Neural cell (in vitro differentiated cells): ENCODE measurements around the gene SH2D1B. TPM values are rescaled to one million over a fixed set of nuclear protein-coding genes. Genes with fewer than 3 reads are reported as not detected.

Experiments used
- H2AFZ ChIP-seq: fragments of 200-600, 300-800 bp; sonication (generic), shearing (Covaris generic); 2 replicates; pipeline ENCODE4 v1.6.0; 2014; ENCODE audit warnings: low read depth, mild to moderate bottlenecking, antibody characterized with exemption, low read length, moderate library complexity
- H3F3A ChIP-seq: fragments of 200-600 bp; shearing (Covaris generic); 2 replicates; pipeline ENCODE4 v1.6.1; 2016; ENCODE audit warnings: mild to moderate bottlenecking, moderate library complexity, mixed read lengths, antibody characterized with exemption, low read length; ENCODE audit not compliant: insufficient read depth, poor library complexity, severe bottlenecking
- H3K27ac ChIP-seq: fragments of 200-600, 300-800 bp; sonication (generic), shearing (Covaris generic); 2 replicates; pipeline ENCODE4 v1.5.1; 2014; ENCODE audit warnings: mild to moderate bottlenecking, low read length, moderate library complexity
- H3K27me3 ChIP-seq: fragments of 300-800, 200-600 bp; sonication (generic), shearing (Covaris generic); 2 replicates; pipeline ENCODE4 v1.6.0; 2014; ENCODE audit warnings: mild to moderate bottlenecking, low read depth, low read length, moderate library complexity; ENCODE audit not compliant: insufficient read depth
- H3K36me3 ChIP-seq: fragments of 300-800, 200-600 bp; sonication (generic), shearing (Covaris generic); 2 replicates; pipeline ENCODE4 v1.5.1; 2014; ENCODE audit warnings: mild to moderate bottlenecking, antibody characterized with exemption, low read length, moderate library complexity; ENCODE audit not compliant: insufficient read depth
- H3K4me2 ChIP-seq: fragments of 300-800, 200-600 bp; sonication (generic), shearing (Covaris generic); 2 replicates; pipeline ENCODE4 v1.6.0; 2014; ENCODE audit warnings: mild to moderate bottlenecking, low read length
- H3K4me3 ChIP-seq: fragments of 300-800, 200-600 bp; sonication (generic), shearing (Covaris generic); 2 replicates; pipeline ENCODE4 v1.5.1; 2014; ENCODE audit warnings: mild to moderate bottlenecking, low read length, moderate library complexity
- H3K79me2 ChIP-seq: fragments of 200-600 bp; shearing (Covaris generic); replicated peaks from 2 replicates; pipeline ENCODE4 v1.6.0; 2014; ENCODE audit warnings: mild to moderate bottlenecking, low read length, moderate library complexity; ENCODE audit not compliant: insufficient read depth
- H3K9ac ChIP-seq: fragments of 300-800, 200-600 bp; sonication (generic), shearing (Covaris generic); 2 replicates; pipeline ENCODE4 v1.6.1; 2016; ENCODE audit warnings: mild to moderate bottlenecking, low read length, mixed read lengths
- H3K9me2 ChIP-seq: fragments of 200-600 bp; shearing (Covaris generic); 2 replicates; pipeline ENCODE4 v1.6.1; 2016; ENCODE audit warnings: mild to moderate bottlenecking, low read length, mixed read lengths; ENCODE audit not compliant: insufficient read depth
- H3K9me3 ChIP-seq: fragments of 200-600, 300-800 bp; sonication (generic), shearing (Covaris generic); 2 replicates; pipeline ENCODE4 v1.6.1; 2016; ENCODE audit warnings: mild to moderate bottlenecking, mixed run types, low read length, moderate library complexity, mixed read lengths
- H4K20me1 ChIP-seq: fragments of 200-600 bp; shearing (Covaris generic); 2 replicates; pipeline ENCODE4 v1.6.1; 2016; ENCODE audit warnings: mild to moderate bottlenecking, mixed run types; ENCODE audit not compliant: insufficient read depth
- EP300 ChIP-seq: fragments of 450-650 bp; conservative IDR thresholded peaks from 2 replicates; pipeline ENCODE4 v1.6.1; 2014; ENCODE audit warnings: antibody characterized with exemption, mild to moderate bottlenecking, moderate library complexity; ENCODE audit not compliant: poor library complexity, severe bottlenecking
- EZH2 ChIP-seq: fragments of 200-600, 300-800 bp; shearing (Covaris generic), sonication (generic); IDR thresholded peaks from 2 replicates; pipeline ENCODE4 v1.6.1; 2014; ENCODE audit warnings: antibody characterized with exemption, low read length, borderline replicate concordance, mild to moderate bottlenecking; ENCODE audit not compliant: insufficient read depth, poor library complexity, severe bottlenecking
- MXI1 ChIP-seq: fragments of 450-650 bp; conservative IDR thresholded peaks from 2 replicates; pipeline ENCODE4 v1.6.1; 2014; ENCODE audit warnings: antibody characterized with exemption, mild to moderate bottlenecking; ENCODE audit not compliant: poor library complexity, severe bottlenecking
- POLR2AphosphoS5 ChIP-seq: IDR thresholded peaks from 2 replicates; pipeline ENCODE4 v1.6.1; 2012
- RAD21 ChIP-seq: fragments of 450-650 bp; conservative IDR thresholded peaks from 2 replicates; pipeline ENCODE4 v1.6.1; 2014; ENCODE audit warnings: antibody characterized with exemption, mild to moderate bottlenecking, moderate library complexity
- REST ChIP-seq: IDR thresholded peaks from 2 replicates; pipeline ENCODE4 v1.6.1; 2012; ENCODE audit warnings: borderline replicate concordance
- SMC3 ChIP-seq: fragments of 450-650 bp; conservative IDR thresholded peaks from 2 replicates; pipeline ENCODE4 v1.6.1; 2014; ENCODE audit warnings: antibody characterized with exemption, mild to moderate bottlenecking, moderate library complexity; ENCODE audit not compliant: poor library complexity
- TAF1 ChIP-seq: IDR thresholded peaks from 2 replicates; pipeline ENCODE4 v1.6.1; 2012; ENCODE audit warnings: low read depth
- polyA plus RNA-seq: library from polyadenylated mRNA; depleted of rRNA; stranded (reverse); fragments of >200 nt; gene quantifications from 2 replicates; pipeline ENCODE4 v1.2.3, GENCODE V29; 2014
- TF ChIP-seq, protein P1 (sequence below): fragments of 450-650 bp; IDR thresholded peaks from 2 replicates; pipeline ENCODE4 v1.5.1; 2014; ENCODE audit warnings: antibody characterized with exemption, mild to moderate bottlenecking, moderate library complexity; ENCODE audit not compliant: poor library complexity, severe bottlenecking

SH2D1B gene
- polyA plus RNA-seq, 1 donor from 2014 or later = not detected

GRCh38 chr1:162383516-162383915 is 28.4 kb downstream of the SH2D1B start:
- no peak overlapping the region for H3K9ac ChIP-seq
- H3K27ac ChIP-seq = no peak overlapping the region
- H3K36me3 ChIP-seq = peaks cover 8% of the 10 kb centered on the region
- H3K79me2 ChIP-seq = no peaks in the 10 kb centered on the region
- no peaks in the 10 kb centered on the region for H3K9me2 ChIP-seq
- H3F3A ChIP-seq = no peaks in the 10 kb centered on the region
- H4K20me1 ChIP-seq = no peaks in the 10 kb centered on the region
- H2AFZ ChIP-seq = no peak overlapping the region
- TF ChIP-seq TAF1 (no peak), SMC3 (no peak), POLR2AphosphoS5 (no peak), EZH2 (no peak), MXI1 (no peak), EP300 (no peak), REST (no peak), RAD21 (no peak)
- TF ChIP-seq, protein P1, sequence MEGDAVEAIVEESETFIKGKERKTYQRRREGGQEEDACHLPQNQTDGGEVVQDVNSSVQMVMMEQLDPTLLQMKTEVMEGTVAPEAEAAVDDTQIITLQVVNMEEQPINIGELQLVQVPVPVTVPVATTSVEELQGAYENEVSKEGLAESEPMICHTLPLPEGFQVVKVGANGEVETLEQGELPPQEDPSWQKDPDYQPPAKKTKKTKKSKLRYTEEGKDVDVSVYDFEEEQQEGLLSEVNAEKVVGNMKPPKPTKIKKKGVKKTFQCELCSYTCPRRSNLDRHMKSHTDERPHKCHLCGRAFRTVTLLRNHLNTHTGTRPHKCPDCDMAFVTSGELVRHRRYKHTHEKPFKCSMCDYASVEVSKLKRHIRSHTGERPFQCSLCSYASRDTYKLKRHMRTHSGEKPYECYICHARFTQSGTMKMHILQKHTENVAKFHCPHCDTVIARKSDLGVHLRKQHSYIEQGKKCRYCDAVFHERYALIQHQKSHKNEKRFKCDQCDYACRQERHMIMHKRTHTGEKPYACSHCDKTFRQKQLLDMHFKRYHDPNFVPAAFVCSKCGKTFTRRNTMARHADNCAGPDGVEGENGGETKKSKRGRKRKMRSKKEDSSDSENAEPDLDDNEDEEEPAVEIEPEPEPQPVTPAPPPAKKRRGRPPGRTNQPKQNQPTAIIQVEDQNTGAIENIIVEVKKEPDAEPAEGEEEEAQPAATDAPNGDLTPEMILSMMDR = no peak
- H3K27me3 ChIP-seq = no peaks in the 10 kb centered on the region
- H3K9me3 ChIP-seq = no peaks in the 10 kb centered on the region
- H3K4me2 ChIP-seq = no peak overlapping the region
- no peak overlapping the region for H3K4me3 ChIP-seq

GRCh38 chr1:162383091-162383490 is 28.8 kb downstream of the SH2D1B start:
- H3K79me2 ChIP-seq = no peaks in the 10 kb centered on the region
- no peaks in the 10 kb centered on the region for H4K20me1 ChIP-seq
- H3K27me3 ChIP-seq = no peaks in the 10 kb centered on the region
- peaks cover 8% of the 10 kb centered on the region for H3K36me3 ChIP-seq
- no peak overlapping the region for H2AFZ ChIP-seq
- H3K27ac ChIP-seq = no peak overlapping the region
- H3K9ac ChIP-seq = no peak overlapping the region
- no peak for TF ChIP-seq TAF1
- no peak for TF ChIP-seq MXI1
- TF ChIP-seq REST = no peak
- no peak for TF ChIP-seq SMC3
- no peak for TF ChIP-seq EZH2
- TF ChIP-seq, protein P1 = no peak
- no peak for TF ChIP-seq EP300
- no peak overlapping the region for H3K4me2 ChIP-seq
- no peaks in the 10 kb centered on the region for H3K9me2 ChIP-seq
- H3F3A ChIP-seq = no peaks in the 10 kb centered on the region
- no peaks in the 10 kb centered on the region for H3K9me3 ChIP-seq
- no peak overlapping the region for H3K4me3 ChIP-seq
